ENCODE results near the gene NEDD4L.

The NEDD4L gene

DNA sequence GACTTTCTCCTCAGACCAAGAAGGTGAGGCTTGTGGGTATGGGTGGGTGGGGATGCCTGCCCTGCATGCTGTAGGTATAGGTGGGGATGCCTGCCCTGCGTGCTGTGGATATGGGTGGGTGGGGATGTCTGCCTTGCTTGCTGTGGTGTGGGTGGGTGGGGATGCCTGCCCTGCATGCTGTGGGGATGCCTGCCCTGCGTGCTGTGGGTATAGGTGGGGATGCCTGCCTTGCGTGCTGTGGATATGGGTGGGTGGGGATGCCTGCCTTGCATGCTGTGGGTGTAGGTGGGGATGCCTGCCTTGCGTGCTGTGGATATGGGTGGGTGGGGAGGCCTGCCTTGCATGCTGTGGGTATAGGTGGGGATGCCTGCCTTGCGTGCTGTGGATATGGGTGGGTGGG lies 278.4 kb downstream of the NEDD4L start:
- intact Hi-C loops (cut with DNase I), result loop anchor here (10.0 kb wide), 1 partner anchor 138 kb away; no protein-coding TSS in a partner anchor
- no peak for DNase-seq

DNA sequence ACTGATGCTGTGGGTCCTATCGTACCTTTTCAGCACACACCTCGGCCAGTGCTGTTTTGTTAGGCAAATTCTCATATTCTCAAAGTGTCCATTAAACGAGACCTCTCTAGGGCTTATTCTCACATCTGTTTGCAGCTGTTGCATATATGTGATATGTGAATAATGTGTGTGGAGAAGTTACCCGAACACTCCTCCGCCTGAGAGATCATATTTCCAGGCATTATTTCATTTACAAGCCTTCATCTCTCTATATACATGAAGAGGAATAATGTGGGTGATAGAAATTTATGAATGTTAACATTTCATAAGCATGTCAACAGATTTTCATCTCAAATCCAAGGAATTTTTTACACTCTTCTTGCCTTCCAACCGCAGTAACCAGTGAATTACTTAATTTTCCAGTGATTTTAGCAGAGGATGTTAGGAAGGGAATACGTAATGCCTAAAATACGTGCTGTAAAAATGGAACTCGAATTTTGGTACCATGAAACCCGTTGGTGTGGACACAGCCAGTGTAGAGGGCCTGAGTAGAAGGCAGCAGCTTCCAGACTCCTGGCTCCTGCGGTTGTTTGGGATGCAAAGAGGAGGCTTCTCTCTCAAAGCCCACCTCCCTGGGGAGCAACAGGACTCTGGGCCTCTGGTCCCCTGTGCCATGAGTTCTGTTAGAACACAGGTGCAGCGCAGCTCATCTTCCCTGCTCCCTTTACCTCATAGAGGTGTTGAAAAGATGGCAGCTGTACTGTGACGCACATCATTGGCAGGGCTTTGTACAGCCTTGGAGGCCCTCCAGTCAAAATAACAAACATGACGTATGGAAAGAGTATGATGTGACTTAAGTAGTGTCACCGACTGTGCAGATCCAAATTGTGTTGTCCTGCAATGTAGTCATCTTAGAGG lies 280.1 kb downstream of the NEDD4L start:
- intact Hi-C loops (cut with DNase I), result loop anchor here (10.0 kb wide), 1 partner anchor 139 kb away; no protein-coding TSS in a partner anchor
- no peak for DNase-seq

DNA sequence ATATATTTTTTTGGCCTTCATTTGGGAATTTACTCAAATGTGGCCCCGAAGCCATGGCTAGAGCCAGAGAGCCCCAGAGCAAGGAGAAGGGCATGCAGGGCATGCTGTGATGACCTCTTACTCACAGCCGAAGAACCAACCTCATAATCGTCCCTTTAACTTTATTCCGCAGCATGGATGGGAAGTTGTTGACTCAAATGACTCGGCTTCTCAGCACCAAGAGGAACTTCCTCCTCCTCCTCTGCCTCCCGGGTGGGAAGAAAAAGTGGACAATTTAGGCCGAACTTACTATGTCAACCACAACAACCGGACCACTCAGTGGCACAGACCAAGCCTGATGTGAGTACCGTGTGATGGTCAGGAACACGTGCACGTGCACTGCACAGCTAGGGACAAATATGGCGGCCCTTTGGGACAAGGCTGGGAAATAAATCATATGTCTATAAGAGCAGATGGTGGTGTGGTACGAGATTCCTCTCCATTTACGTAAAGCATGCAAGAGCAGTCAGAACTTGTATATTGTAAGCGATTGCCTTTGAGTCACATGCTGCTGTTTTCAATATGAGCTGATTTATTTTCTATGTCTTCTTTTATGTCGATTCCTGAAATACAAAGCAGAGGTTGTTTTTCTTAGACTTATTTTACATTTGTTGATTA lies 280.9 kb downstream of the NEDD4L start:
- DNase-seq, result no peak
- intact Hi-C loops (cut with DNase I), result loop anchor here (10.0 kb wide), 1 partner anchor 140 kb away; no protein-coding TSS in a partner anchor

DNA sequence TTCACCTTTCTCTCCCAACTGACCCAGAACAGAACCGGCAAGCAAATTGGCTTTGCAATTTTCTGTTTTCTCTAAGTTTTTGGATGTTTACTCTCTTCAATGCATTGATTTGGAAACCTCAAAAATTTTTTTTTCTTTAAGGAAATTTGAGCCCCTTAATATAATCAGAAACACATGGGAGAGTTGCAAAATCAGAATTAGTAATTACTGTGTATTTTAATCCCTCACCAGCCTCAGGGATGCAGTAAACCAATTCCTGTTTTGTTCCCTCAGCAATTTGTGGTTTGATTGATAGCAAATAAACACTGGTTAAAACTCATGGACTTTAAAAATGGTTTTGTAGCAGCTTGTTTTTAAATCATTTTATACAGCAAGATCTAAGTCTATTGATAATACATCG lies 281.5 kb downstream of the NEDD4L start:
- intact Hi-C loops (cut with DNase I), result loop anchor here (10.0 kb wide), 1 partner anchor 141 kb away; no protein-coding TSS in a partner anchor
- DNase-seq, result no peak

- intact Hi-C loops (cut with DNase I), result no loop called here
- no peak for DNase-seq
Observed at GRCh38 chr18:58334061-58334460, 290.0 kb downstream of the NEDD4L start.

GRCh38 chr18:58335223-58335622 lies 291.2 kb downstream of the NEDD4L start:
- no peak for DNase-seq
- intact Hi-C loops (cut with DNase I), result no loop called here

DNA sequence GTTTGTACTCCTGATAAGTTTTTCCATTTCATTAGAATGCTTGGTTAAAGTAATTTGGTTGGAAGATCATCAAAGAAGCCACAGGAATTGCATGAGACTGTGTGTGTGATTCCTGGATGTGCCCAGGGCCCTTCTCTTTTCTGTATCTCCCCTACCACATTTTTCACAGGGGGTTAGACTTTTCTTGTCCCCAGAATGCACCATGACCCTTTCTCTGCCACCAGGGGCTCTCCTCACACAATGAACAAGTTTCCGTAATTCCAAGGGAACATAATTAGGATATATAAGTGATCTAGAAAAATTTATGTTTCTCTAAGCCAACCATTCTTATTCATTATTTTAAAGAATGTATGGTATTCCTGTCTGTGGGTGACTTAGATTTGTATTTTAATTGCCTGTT lies 291.8 kb downstream of the NEDD4L start:
- no peak for DNase-seq
- intact Hi-C loops (cut with DNase I), result no loop called here

- no peak for DNase-seq
Observed at GRCh38 chr18:58336605-58337004, 292.6 kb downstream of the NEDD4L start.

DNA sequence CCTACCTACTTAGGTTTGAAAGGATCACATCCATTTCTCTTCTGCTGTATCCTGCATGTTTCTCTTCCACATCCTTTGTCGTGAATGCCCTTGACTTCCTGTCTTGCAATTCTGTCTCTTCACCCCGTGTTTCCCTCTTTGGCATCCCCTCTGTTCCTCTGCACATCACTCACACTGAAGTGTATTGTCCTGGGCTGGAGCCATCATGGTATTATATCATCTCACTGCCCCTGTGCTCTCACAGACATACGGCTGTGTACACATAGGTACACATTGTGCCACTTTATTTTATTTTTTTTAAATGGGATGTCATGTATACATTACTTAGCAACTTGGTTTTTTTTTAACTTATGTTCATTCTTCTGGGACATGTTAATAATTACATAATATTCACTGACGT lies 293.3 kb downstream of the NEDD4L start:
- no peak for DNase-seq
- intact Hi-C loops (cut with DNase I), result no loop called here

More at GRCh38 chr18:58336605-58337004, 292.6 kb downstream of the NEDD4L start:
- intact Hi-C loops (cut with DNase I), result no loop called here

GRCh38 chr18:58337686-58338085 lies 293.7 kb downstream of the NEDD4L start:
- intact Hi-C loops (cut with DNase I), result no loop called here
- DNase-seq, result no peak

GRCh38 chr18:58338141-58338540 lies 294.1 kb downstream of the NEDD4L start:
- intact Hi-C loops (cut with DNase I), result no loop called here
- peak in 6 of 10 donors; percentile 40 to 91 (median 74) for DNase-seq

DNA sequence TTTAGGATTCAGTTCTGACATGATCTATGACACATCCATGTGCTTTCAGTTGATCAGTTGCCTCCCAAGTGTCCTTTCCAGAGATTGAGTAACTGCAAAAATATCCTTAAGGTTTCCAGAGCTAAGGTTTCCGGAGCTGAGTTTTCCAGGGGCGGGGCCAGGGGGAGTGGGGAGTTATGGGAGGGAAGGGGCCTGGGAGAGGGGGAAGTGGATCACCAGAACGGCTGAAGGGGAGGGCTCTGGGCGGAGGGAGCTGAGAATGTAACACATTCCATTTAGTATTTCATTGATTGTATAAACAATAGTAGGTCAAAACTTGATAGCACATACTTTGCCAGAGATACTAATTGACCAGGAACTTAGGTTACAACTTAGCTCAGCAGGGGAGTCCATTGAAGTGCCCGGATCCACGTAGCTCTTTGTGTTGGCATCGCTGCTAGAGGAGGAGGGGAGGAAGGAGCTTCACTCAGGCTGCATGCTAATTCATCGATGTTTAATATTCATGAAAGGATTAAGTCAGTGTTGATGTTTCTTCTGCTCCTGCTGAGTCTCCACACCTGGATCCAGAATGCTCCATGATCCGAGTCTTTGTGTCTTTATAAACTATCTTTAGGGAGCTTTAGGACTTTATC lies 295.1 kb downstream of the NEDD4L start:
- DNase-seq, result no peak
- intact Hi-C loops (cut with DNase I), result no loop called here

GRCh38 chr18:58339890-58340289 lies 295.9 kb downstream of the NEDD4L start:
- intact Hi-C loops (cut with DNase I), result no loop called here

GRCh38 chr18:58341916-58342315 lies 297.9 kb downstream of the NEDD4L start:
- intact Hi-C loops (cut with DNase I), result no loop called here

More at GRCh38 chr18:58339890-58340289, 295.9 kb downstream of the NEDD4L start:
- no peak for DNase-seq

DNA sequence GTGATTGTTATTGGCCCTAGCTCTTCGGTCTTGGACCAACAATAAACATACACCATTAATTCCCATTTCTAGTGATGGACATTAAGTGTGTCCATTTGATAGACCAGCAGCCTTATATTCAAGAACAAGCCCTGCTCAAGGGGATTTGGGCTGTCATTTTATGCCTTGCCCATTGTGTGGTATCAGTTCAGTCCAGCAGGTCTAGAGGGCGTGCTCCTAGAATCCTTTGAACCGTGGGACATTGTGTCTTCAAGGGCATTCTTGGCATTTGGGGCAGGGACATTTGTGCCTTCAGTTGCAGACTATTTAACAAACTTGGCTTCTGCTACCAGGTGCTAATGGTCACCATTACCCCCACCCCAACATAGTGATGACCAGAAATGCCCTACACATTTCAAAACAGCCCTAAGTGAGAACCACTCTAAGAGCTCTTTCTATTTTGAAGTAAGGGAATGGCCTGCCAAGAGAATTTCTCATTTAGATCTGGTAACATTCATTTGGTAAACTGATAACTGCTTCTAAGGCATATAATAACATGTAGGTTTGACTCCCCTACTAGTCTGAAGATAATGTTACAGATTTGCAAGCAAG lies 300.1 kb downstream of the NEDD4L start:
- no peak for DNase-seq
- intact Hi-C loops (cut with DNase I), result no loop called here

More at GRCh38 chr18:58341916-58342315, 297.9 kb downstream of the NEDD4L start:
- DNase-seq, result no peak

- intact Hi-C loops (cut with DNase I), result no loop called here
- DNase-seq, result no peak
Observed at GRCh38 chr18:58344861-58345463, 300.9 kb downstream of the NEDD4L start.

DNA sequence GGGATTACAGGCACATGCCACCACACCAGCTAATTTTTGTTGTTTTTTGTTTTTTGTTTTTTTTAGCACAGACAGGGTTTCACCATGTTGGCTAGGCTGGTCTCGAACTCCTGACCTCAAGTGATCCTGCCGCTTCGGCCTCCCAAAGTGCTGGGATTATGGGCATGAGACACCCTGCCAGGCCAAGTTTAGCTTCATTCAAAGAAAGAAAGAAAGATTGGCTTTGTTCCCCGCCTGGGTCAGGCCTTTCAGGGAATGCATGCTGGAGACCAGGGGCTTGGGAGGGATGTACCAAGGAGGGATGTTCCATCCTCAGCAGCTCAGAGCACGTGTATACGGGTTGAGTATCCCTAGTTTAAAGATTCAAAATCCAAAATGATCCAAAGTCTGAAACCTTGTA lies 301.8 kb downstream of the NEDD4L start:
- no peak for DNase-seq
- intact Hi-C loops (cut with DNase I), result no loop called here

DNA sequence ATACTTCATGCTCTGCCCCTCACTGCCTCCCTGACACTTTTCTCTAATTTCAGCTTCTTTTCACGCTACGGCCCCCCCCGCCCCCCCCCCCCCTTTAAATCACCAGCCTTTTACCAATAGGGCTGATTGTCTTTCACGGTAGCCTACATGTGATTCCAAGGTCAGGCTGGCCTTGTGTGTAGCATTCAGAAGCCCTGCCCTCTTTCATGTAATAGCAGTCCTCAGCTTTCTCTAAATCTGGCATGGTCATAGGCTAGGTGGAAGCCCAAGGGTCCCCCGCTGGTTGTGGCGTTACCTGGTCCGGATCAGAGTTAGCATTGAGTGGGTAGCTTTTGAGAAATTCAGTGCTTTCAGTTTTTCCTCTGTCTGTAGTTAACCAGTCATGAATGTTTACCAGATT lies 303.1 kb downstream of the NEDD4L start:
- intact Hi-C loops (cut with DNase I), result no loop called here
- no peak for DNase-seq

DNA sequence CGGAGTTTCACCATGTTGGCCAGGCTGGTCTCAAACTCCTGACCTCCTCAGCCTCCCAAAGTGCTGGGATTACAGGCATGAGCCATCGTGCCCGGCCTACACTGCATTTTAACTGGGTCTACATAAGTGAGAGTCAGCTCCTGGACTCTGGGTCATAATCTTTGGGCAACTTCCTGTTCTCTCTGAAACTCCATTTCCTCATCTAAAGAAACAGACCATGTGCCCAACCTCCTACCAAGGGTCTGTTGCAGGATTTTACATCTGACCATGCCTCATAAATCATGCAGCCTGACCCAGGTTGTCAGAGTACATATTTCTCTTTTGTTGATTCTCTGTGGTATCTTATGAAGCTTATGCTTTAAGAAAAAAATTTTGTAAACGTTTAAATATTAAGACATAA lies 304.5 kb downstream of the NEDD4L start:
- DNase-seq, result no peak
- intact Hi-C loops (cut with DNase I), result no loop called here

- DNase-seq, result no peak
- intact Hi-C loops (cut with DNase I), result no loop called here
Observed at GRCh38 chr18:58348951-58349350, 304.9 kb downstream of the NEDD4L start.

Data from posterior cingulate gyrus (tissue), 11 donors.